NCI-H446 (cell line): ENCODE measurements around the gene CNTNAP3B.
"Not testable (repeated sequence)": the region's sequence is repeated elsewhere in the genome, so short reads cannot be mapped to it uniquely, and the experiment has no call there.

Experiments
- DNase-seq, 2 experiments: peaks; one replicate each; lab custom pipeline; 2025; lab: John Stamatoyannopoulos, UW

Gene CNTNAP3B

GRCh38 chr9:42129073-42129729, at the start of gene CNTNAP3B:
CNTNAP3B (minus strand) TSS chr9:42129426; CDS start chr9:42129094, 332 bp downstream.
- DNase-seq = not testable (repeated sequence)

- DNase-seq = not testable (repeated sequence)
Observed at GRCh38 chr9:42160299-42160698, 31.1 kb upstream of the CNTNAP3B start.

- DNase-seq = not testable (repeated sequence)
Observed at GRCh38 chr9:42127056-42127841, 2.0 kb downstream of the CNTNAP3B start.

- not testable (repeated sequence) for DNase-seq
Observed at GRCh38 chr9:42121007-42121406, 8.2 kb downstream of the CNTNAP3B start.

GRCh38 chr9:42095929-42096328, 33.3 kb downstream of the CNTNAP3B start:
- DNase-seq = not testable (repeated sequence)

GRCh38 chr9:42084559-42084952, 44.7 kb downstream of the CNTNAP3B start:
- DNase-seq = not testable (repeated sequence)

- DNase-seq = not testable (repeated sequence)
Observed at GRCh38 chr9:42083877-42084558, 45.2 kb downstream of the CNTNAP3B start.

- DNase-seq = not testable (repeated sequence)
Observed at GRCh38 chr9:42080376-42080775, 48.9 kb downstream of the CNTNAP3B start.

GRCh38 chr9:42074868-42075267, 54.4 kb downstream of the CNTNAP3B start:
- DNase-seq = not testable (repeated sequence)

- DNase-seq = not testable (repeated sequence)
Observed at GRCh38 chr9:42071026-42071425, 58.2 kb downstream of the CNTNAP3B start.

GRCh38 chr9:42070035-42070799, 59.0 kb downstream of the CNTNAP3B start:
- DNase-seq = not testable (repeated sequence)

- not testable (repeated sequence) for DNase-seq
Observed at GRCh38 chr9:42053874-42054273, 75.4 kb downstream of the CNTNAP3B start.

GRCh38 chr9:42050701-42051100, 78.5 kb downstream of the CNTNAP3B start:
- DNase-seq = not testable (repeated sequence)

- not testable (repeated sequence) for DNase-seq
Observed at GRCh38 chr9:42044422-42045010, 84.7 kb downstream of the CNTNAP3B start.

- DNase-seq = not testable (repeated sequence)
Observed at GRCh38 chr9:42033541-42033940, 95.7 kb downstream of the CNTNAP3B start.

- not testable (repeated sequence) for DNase-seq
Observed at GRCh38 chr9:42020639-42021038, 108.6 kb downstream of the CNTNAP3B start.

- DNase-seq = not testable (repeated sequence)
Observed at GRCh38 chr9:42018220-42018922, 110.9 kb downstream of the CNTNAP3B start.

- not testable (repeated sequence) for DNase-seq
Observed at GRCh38 chr9:42014317-42014716, 114.9 kb downstream of the CNTNAP3B start.

- not testable (repeated sequence) for DNase-seq
Observed at GRCh38 chr9:41991607-41992006, 137.6 kb downstream of the CNTNAP3B start.

GRCh38 chr9:41980271-41980670, 149.0 kb downstream of the CNTNAP3B start:
- not testable (repeated sequence) for DNase-seq
